Measurements from ENCODE around the gene KANSL1L.

KANSL1L gene

GRCh38 chr2:209988010-209988409, 183.2 kb downstream of the KANSL1L start:
- no peak for DNase-seq

DNA sequence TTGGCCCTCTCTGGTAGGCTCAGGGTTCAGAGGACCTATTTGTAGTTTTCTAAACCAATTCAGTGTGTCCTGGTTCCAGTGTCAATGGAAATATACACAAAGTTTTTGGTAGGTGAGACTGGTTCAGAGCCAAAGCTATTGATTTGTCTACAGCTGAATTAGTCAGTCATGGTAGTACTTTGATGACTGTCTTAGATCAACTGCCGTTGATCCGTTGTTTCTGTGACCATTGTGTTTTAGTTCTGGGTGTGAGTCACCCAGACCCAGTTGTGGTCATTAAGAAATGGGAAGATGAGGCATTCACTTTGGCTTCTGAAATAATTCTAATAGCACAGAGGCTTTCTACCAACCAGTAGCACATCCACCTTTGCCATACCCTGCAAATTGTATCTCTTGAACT, 184.8 kb downstream of the KANSL1L start:
- no peak for DNase-seq

DNA sequence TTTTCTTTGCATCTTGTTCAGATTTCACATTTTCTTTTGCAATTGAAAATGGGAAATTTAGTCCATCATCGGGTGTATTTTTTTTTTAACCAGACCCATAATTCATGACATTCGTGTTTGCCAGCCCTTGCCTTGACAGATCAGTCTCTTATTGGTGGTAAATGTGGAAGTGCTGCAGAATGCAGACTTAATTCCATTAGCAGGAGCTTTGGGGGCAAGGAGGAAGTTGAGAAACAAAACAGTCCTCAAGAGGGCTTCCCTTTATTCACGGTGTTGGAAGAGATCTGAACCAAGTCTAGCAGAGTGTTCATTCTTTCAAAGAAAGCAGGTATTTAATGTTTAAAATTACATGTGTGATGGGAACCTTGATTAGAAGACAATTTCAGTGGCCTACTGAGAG, 185.3 kb downstream of the KANSL1L start:
- DNase-seq, result no peak

- no peak for DNase-seq
These were observed 186.9 kb downstream of the KANSL1L start for GRCh38 chr2:209984291-209984690.

DNA sequence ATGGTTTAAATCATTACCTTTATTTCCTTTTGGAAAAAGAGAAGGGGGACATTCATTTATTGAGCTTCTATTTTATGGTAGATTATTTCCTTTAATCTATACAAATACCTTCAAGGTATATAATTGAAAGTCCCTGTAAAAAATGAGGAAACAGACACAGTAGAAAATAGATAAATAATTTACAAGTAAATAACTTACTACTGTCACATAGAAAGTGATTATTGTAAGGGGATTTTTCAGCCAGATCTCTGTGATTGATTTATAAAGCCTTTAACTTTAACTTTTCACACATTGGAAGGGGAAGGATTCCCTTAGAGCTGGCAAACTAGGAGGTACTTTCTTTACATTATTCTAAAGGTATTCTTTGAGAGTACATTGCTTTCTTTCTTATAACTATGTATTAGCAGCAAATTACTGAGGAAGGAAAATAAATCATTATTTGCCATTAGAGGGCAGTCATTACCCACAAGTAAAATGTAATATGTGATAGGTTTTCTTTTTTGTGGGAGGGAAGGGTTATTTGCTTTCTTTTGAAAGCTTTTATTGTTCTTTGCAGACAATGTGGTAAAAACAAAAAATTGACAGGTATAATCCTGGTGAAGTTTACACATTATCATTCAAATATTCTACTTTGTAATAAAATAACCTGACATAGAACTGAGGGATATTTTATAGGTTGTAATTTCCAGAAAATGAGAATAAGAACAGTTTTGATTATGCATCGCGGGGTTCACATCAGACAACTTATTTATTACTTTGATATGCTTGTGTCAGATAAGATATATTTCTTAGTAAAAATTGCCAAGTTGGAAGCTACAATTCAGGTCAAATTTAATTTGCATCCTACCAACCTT, 193.6 kb downstream of the KANSL1L start:
- DNase-seq, result no peak

- no peak for DNase-seq
These were observed 194.4 kb downstream of the KANSL1L start for GRCh38 chr2:209976698-209977385.

DNA sequence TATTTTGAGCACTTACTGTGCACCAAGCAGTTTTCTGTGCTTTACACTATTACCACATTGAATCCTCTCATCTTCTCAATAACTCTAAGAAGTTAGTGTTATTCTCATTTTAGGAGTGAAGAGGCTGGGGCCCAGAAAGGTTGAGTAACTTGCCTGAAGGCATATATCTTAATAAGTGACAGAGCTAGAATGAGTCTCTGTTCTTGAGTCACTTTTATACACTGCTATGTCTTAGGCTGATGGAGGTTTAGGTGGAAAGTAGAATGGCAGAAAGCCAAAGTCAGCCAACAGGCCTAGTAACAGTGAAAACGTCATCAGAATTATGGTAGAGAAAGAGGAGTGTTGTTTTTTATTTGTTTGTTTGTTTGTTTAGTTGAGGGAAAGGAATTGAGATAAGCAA, 196.6 kb downstream of the KANSL1L start:
- DNase-seq, result no peak

GRCh38 chr2:209973328-209973727, 197.9 kb downstream of the KANSL1L start:
- DNase-seq, result no peak

Measured in 8988T (cell line).